NCI-H1694 (cell line): Measurements from ENCODE around the gene KCNQ1.

Experiments used
- DNase-seq: peaks from one replicate; lab custom pipeline; 2025; lab: John Stamatoyannopoulos, UW

KCNQ1 gene

DNA sequence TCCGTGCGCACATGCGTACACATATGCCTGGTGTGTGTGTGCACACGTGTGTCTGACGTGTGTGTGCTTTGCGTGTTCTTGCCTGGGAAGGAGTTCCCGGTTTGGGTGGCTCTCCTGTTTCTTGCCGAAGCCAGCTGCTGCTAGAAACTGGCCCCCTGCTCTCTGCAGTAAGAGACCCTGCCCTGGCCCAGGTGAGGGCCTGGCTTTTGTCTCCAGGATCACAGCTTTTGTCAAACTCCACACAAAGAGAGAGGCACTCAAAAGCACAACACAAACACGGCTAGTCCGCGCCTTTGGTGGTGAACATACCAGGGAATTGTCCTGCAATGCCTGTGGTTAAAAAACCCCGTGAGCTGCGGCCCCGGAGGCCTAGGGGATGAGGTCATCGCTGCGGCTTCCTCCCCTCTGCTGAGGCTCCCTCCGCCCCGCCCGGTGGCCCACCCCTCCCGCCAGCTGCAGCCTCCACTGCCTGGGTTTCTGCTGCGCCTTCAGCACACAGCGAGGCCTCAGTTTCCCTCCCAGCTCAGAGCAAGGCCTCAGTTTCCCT lies 88.9 kb downstream of the KCNQ1 start:
- no peak for DNase-seq

DNA sequence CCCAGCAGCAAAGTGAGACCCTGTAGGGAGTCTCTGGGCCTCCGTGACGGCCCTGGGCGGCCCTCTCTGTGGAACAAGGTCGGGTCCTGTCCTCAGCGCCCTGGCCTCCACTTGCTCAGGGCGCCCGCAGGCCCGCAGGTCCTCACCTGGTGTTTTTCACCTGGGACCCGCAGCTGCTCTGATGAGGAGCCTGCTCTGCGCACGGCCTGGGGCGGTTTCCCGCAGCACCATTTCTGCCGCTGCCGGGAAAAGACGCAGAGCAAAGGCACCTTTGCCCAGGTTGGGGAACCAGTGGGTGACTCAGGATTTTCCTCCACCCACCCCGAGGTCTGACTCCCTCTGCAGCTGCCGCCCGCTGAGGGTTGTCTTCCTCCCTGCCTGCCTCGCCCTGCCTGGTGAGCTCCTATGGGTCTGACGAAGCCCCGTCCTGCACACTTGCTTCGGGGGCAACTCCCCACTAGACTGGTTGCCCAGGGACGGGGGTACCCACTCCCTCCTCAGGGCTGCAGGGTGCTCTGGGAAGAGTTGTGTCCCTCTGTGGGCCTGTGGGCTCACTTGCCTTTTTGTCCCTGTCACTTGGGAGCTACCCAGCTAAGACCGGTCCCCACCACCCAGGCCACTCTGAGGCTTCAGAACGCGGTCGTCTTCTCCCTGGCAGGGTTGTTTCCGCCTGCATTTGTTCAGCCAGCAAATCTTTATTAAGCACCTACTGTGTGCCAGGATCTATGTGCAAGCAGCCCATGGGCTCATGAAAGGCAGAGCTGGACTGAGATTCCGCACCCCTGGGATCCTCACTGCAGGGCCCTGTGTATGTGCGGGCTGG lies 89.5 kb downstream of the KCNQ1 start:
- DNase-seq: no peak

DNA sequence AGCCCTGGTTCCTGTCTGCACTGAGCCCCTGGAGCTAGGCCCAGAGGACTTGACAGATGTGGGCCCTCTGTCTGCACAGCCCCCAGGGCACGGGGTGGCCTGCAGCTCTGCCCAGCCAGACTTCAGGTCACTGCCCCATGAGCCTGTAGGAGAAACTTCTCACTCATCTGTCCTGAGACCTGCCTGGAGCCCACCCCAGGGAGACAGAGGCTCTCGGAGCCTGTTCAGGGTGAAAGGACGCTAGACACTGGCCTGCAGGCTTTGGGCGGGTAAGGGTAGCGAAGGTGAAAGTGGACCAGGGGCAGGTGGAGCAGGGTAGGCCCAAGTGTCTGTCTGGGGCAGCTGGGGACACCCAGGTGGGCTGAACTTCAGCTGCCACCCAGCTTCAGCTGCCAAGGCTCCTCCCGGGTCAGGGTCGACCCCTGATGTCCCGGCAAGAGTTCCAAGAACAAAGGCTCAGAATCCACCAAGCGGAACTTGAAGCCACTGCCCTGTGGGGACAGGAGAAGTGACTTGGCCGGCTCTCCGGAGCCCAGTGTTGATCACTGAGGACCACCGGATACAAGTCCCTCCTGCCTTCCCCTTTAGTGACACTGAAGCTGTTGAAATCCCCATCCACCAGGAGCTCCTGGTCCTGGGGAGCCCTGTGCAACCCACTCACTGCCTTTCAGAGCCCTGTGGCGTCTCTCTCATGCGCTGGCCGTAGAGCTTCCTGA lies 90.3 kb downstream of the KCNQ1 start:
- DNase-seq: no peak

DNA sequence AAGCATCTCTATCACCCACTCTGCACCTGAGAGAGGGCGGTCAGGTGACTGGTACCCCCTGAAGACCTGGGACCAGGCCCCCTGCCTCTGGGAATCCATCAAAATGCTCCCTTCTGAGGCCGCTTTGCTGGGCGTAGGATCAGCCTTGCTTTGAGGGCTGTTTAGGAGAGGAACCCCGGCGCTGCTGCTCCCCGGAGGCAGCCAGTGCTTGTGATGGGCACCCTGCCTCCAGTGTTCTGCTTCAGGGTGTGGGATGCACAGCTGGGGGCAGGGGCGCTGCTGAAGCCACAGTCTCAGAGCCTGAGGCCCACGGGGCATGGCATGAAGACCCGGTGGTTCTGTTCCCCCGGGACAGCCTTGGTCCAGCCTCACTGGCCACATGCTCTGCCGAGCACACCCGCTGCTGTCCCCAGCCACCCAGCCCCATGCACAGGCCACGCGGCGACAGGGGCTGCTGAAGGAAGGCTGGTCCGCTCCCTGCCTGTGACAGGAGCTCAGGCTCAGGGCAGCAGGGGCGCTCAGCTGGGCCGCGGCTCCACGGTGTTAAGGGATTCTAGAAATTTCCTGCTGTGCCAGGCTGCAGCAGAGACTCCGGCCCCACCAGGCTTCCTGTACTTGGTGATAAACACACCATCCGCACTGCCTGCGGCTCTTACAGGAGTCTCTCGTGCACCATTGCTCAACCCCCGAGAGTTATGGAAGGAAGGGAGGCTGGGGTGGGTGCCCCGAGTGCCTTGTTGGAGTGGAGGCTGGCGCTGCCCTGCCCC lies 91.0 kb downstream of the KCNQ1 start:
- DNase-seq: no peak

DNA sequence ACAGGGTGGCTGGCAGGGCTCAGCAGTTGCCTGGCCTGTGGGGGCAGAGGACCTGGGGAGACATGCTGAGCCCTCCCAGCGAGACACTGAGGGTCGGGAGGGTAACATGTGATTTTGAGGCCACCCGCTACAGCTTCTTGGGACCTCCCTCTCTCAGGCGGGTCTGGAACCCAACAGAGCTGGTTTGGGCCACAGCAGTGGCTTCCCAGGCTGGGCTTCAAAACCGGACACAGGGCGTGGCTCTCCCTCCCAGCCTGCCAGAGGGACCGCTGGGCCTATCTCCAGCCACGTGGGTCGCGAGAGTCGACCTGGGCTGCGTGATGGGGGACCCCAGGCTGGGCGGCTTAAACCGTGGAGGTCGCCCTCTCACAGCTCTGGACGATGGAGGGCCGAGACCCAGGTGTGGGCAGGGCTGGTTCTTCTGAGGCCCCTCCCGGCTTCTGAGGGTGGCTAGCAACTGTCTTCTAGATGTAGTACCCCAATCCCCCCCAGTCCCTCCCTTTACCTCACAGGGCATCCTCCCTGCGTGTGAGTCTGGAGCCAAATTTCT lies 91.7 kb downstream of the KCNQ1 start:
- DNase-seq: no peak

DNA sequence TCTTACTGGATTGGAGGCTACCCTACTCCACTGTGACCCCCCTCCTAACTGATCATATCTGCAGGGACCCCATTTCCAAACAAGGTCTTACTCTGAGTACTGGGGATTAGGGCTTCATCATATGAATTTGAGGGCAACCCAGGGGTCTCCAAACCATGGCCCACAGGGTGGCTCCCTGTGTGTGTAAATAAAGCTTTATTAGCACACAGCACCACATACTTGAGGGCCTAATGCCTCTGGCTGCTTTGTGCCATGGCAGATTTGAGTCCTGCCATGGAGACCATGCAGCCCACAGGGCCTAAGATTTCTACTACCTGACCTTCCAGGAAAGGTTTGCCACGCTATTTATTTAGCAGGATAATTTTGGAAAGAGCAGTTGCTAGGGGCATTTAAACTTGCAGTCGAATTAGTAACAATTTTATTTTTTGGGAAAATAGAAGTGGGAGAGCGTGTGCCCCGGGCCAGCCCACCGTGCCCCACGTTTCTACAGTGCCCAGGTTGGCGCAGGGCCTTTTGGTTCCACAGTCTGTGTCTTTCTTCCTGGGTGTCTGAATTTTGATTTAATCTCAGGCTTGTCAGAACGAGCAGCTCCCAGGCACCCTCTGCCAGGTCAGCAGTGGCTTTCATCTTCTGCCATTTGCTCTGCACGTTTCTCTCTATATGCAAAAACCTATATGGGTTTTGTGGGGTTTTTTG lies 92.3 kb downstream of the KCNQ1 start:
- DNase-seq: no peak

DNA sequence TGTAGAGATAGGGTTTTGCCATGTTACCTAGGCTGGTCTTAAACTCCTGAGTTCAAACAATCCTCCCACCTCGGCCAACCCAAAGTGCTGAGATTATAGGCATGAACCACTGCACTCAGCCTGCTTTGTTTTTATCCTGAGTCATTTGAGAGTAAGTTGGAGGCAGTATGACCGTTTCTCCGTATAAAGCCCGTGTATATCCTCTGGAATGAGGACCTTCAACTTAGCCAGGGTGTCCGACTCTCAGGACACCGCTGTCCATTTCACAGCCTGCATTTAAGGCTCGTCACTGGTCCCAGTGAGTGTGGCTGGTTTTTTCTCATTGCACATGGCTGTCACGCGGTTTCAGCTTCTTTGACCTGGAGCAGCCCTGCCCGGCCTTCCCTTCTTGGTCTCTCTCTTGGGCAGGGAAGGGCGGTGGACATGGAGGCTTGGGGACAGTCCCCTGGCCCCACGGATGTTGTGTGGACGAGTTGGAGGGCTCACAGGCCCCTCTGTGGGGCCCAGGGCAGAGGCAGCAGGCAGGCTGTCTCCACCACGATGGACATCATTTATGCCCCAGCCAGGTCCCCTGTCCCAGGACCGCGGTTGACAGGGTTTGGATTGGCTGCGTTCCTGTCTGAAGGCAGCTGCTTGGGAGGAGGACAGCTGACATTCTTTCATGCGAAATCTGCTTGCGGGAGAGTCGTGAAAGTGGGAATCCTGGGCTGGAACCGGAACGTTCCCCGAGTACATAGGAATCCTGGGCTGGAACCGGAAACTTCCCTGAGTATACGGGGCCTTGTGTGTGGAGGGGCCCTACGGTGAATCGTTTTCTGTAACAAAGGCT lies 93.3 kb downstream of the KCNQ1 start:
- no peak for DNase-seq

DNA sequence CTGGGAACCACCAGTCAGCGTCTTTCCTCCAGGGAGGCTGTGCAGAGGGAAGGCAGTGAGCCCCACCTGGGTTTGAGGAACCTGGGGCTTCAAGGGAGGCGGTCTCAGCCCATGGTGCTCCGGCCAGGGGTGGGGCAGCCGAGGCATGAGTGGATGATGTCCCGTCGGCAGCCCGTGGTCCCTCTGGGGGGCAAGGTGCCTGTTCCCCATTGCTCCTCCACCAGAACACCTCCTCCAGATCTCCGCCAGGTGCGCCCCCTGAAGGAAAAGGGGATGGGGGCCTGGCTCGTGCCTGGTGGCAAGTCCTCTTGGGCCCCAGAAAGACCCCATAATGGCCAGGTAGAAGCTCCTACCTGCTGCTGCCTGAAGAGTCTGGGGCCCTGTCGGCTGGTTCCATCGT lies 94.1 kb downstream of the KCNQ1 start:
- DNase-seq: no peak

DNA sequence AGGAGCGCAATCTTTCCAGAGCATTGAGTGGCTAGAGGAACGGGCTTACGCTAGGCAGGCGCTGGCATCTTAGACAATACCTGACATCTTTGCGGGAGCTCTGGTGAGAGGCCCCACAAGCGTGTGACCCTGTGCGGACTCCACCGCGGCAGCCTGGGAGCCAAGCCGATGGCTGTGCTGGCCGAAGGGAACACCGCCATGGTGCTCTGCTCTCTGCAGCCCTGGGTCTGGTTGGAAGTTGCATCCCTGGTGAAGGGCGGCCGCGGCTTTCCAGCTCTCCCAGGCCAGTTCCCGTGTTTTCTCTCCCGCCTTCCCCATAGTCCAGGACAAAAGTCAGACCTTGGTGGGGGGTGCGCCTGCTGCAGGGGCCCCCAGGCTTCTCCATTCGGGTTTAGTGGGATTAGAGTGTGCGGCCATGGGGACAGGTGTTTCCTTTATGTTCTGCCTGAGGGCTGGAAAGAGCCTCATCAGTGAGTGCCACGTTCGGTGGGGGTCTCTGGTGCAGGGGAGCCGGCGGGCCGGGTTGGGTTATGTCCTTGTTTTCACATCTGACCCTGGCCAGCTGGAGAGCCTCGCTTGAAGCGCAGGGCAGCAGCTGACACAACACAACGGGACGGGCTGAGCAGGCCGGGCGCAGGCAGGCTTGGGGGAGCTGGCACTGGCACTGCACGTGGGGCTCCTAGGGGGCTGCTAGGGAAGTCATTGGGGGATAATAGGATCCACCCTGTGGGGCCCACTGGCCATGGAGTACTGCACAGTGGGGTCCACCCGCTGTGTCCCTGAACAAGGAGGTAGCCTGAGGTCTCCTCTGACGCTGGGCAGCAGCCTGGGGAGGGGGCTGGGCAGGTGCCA lies 94.8 kb downstream of the KCNQ1 start:
- no peak for DNase-seq

DNA sequence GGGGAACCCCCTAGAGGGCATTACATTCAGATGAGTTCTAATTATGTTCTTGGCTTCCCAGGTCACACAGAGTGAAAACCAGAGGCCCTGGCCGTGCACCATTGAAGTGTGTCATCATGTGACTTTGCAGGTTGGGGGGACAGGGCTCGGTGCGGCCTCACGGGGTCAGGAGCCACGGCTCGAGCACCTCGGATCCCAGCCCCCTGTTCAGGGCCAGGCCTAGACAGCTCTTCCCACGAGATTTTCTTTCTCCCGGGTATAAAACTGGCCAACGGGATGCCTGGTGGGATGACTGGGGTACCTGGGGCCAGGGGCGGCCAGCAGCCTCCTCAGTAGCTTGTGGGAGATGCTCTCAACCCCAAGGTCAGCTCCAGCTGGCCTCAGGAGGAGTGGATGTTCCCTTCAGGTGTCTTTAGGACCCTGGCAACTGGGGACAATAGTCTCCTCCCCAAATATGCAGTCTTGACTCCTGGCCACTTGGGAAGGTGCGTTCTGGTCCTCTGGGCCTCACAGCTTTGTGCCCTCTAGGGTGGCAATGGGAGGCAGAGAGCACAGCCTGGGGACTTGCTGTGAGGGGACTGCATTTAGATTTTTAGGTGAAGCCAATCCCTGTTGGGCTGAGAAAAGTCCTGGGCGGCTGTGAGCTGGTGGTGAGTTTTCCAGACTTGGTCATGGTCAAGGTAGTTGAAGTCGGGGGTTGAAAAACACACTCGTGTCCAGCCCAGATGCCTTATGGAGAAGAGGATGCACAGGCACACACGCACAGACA lies 95.6 kb downstream of the KCNQ1 start:
- DNase-seq: no peak

DNA sequence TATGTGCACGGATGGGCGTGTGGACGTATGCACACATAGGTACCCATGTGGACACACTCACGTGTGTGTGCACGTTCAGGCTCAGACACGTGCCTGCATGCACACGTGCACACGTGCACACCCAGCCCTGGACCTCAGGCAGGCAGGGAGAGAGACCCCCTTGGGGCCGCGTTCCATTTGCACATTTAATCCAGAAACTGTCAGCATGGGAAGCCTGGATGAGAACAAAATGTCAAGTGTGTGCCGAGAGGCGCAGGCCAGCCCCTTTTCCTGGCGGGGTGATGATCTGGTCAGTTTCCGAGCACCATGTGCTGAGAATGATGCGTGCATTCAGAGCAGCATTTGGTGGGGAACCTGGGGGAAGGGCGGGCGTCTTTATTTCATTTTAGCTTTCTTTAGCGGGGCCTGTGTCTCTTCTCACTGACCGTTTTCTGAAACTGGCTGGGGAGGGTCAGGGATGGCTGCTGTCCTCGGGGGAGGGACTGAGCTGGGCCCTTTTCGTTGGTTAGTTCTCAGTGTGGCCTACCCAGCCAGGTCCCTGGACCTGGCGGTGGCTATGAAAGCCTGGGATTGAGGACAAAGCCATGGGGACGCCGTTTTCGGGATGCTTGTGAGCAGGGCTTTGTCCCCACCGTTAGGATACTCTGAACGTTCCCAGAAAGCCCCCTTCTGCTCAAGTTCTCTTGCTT lies 96.3 kb downstream of the KCNQ1 start:
- no peak for DNase-seq

DNA sequence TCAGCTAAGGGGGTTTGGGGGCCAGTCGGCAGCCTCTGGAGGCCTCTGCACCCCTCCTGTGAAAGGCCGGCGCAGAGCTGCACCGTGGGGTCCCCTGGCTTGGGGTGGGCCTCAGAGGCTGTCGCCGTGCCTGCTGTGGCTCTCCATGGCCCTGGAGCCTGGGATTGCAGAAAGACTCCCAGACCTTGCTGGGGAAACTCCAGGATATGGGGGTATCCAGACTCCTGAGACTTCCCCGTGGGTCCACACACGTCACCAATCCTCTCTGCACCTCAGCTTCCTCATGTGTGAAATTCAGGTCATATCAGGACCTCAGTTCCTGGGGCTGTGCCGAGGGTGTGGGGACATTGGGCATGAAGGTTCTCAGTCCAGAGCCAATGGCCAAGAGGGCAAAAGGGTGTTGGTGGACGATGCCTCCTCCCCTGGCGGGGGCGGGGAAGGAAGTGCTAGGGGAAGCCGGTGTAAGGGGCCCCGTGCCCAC lies 97.1 kb downstream of the KCNQ1 start:
- DNase-seq: no peak

DNA sequence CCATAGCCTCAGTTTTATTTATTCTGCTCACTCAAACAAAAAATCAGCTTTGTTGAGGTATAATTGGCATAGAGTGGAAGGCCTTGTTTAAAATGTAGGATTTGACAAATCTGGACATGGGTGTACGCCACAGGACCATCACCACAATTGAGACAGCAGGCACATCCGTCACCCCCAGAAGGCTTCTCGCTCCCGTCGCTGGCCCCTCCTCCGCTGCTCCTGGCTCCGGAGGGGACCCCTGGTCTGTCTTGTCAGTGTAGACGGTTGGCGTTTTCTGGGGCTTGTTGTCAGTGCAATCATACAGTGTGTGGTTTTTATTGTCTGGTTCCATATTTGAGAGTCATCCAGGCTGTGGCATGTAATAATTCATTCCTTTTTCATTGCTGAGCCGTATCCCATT lies 97.6 kb downstream of the KCNQ1 start:
- DNase-seq: no peak

DNA sequence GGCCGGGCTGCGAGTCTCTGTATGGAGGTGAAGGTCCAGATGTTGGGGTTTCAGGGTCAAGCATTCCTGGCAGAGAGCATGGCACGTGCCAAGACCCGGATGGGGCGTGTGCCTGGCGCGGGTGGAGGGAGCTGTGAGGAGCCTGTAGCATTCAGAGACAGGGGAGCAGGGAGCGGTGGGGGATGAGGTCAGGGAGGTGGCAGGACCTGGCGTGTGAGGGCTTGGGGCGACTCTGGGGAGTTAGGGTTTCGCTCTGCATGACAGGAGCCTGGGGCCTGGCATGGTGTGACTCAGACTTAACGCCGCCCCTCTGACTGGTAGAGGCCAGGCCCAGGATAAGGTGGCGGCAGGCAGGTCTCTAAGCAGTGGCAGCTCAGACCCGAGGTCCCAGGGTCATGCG lies 103.0 kb downstream of the KCNQ1 start:
- DNase-seq: no peak

DNA sequence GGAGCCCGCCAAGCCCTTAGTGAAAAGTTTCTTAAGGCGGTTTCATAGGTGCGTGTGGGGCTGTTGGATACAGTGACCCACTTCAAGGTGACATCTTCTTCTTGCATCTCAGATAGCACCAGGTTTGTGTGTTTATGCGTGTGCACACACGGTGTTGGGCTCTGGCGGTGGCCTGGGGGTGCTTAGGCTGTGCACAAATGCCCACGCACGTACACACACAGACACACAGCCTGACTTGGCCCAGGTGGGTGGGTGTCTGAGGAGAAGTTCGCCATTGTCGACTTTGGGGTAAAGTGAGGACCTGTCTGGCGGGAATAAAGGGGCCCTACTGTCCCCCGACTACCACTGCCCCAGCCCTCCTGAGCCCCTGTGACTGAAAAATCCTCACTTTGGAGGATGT lies 103.8 kb downstream of the KCNQ1 start:
- DNase-seq: no peak

DNA sequence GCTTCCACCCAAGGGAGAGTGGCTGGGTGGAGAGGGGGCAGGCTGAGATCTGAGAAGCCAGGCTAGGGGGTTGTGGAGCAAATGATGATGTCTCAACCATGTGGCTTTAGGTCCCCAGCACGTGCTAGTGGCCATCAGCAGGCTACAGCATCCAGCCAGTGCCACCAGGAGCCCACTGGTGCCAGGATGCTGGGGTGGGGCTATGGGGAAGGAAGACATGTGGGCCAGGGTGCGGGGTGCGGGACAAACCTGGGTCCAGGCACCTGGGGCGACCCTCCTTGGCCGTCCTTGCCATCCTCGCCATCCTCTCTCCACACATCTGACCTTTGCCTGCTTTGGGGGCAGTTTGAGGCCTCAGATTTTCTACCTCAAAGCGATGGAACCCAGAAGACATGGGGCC lies 104.3 kb downstream of the KCNQ1 start:
- DNase-seq: no peak

DNA sequence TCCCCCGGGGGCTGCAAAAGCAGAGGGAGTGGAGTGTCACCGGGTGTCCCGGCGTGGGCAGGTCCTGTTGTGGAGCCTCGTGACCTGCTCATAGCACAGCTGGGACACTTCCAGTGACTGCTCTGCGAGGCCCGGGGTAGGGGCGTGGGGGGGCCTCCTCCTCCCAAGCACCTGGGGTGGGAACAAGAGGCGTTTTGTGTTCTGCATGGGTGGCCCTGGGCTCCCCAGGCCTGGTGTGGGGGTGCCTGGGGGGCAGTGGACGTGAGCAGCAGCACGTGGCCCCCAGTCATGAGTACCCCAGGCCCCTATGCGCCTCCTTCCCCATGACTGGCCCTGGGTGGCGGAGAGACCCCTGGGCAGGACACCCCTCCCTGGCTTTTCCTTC lies 104.7 kb downstream of the KCNQ1 start:
- no peak for DNase-seq

DNA sequence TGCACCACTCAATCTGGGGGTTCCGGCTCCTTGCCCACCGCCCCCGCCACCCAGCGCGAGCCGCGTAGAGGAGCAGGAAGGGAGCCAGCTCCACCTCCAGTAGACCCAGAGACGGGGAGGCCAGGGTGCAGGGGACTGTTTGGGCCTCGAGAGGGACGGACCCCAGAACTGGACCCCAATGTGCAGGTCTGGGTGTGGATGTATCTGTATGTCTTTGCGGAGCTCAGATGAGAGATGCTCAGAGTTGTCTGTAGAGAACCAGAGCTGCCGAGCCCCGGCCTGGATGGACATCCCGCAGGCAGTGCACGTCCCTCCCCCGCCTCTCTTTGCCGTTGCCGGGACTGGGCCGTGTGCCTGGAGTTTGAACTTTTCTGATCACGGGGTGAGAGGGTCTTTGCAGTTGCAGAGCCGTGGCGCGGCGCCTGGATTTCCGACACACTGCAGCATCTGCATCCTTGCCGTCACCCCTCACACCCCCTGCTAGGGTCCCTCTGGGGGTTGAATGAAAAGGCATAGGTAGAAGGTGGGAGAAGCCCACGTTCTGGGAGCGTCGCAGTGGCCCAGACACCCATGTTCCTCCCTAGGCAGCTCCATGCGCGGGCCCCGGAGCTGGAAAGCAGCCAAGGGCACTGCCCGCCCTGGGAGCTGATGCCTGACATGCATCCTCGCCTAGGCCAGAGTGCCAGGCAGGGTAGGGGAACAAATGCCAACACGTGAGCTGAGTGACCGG lies 105.2 kb downstream of the KCNQ1 start:
- DNase-seq: no peak
